Measurements from ENCODE around the gene CADM3. TPM values are rescaled to one million over a fixed set of nuclear protein-coding genes. Genes with fewer than 3 reads are reported as not detected.
A peak's percentile ranks its signal among the peaks of the same experiment; 100 is the strongest.

Gene CADM3
- total RNA-seq, 4 donors from 2014 or later, result 0.19 to 9.2 (median 3.3) TPM

DNA sequence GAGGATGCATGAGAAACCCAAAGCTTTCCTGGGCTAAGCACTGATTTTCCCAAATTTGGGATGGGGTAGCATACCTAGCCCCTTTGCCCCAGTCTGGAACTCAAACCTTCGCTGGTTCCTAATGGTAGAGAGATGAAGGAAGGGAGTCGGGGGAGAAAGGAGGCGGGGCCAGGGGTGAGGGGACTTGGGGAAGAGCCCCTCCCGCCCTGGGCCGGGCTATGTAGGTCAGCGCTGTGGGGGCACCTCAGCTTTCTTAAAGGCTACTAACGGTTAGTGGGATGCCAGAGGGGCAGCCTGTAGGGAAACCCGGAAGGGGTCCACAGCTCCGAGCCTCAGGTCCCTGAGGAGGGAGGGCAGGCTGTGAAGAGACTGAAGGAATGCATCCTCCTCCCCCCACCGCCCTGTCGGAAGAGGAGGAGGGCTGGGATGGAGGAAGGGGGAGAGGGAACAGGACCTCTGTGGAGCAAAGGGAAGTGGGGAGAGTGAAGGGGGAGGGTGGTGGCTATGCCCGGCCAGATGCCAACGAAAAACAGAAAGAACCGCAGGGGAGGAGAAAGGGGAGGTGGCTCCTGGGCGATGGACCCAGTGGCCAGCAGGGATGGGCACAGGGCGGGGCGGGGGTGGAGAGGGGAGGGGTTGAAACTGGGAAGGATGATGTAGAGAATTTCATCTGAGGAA lies 1.3 kb downstream of the CADM3 start:
- peaks cover 10 to 85% (median 18%) of the 10 kb centered on the region in 4 donors for H3K27me3 ChIP-seq
- no peak for DNase-seq
- TF ChIP-seq, protein P1, sequence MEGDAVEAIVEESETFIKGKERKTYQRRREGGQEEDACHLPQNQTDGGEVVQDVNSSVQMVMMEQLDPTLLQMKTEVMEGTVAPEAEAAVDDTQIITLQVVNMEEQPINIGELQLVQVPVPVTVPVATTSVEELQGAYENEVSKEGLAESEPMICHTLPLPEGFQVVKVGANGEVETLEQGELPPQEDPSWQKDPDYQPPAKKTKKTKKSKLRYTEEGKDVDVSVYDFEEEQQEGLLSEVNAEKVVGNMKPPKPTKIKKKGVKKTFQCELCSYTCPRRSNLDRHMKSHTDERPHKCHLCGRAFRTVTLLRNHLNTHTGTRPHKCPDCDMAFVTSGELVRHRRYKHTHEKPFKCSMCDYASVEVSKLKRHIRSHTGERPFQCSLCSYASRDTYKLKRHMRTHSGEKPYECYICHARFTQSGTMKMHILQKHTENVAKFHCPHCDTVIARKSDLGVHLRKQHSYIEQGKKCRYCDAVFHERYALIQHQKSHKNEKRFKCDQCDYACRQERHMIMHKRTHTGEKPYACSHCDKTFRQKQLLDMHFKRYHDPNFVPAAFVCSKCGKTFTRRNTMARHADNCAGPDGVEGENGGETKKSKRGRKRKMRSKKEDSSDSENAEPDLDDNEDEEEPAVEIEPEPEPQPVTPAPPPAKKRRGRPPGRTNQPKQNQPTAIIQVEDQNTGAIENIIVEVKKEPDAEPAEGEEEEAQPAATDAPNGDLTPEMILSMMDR (IDR thresholded peaks at IDR 0.05), result no peak
- no peak for TF ChIP-seq POLR2A (IDR thresholded peaks at IDR 0.05)

DNA sequence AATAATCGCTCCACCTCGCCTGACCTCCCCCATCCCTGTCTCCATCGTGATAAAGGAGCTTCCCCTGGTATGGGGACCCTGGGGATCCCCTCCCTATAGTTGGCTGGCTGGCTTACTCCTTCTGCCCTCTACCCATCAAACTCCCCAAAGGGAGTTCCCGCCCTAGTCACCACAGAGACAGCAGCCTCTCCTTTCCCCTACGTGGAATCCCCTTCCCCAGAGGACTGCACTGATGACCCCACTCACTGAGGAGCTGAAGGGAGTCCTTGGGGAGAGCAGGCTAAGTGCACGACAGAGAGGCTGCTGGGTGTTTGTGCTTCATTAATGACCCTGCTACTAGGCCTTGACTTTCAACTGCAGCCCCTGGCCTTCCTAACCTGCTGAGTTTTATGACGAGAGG lies 1.9 kb downstream of the CADM3 start:
- WGBS, 2 donors, result 31 to 44% methylated on average over 3 to 7 of the region's 7 CpGs
- TF ChIP-seq, protein P1 (IDR thresholded peaks at IDR 0.05), result no peak
- TF ChIP-seq POLR2A (IDR thresholded peaks at IDR 0.05), result no peak
- Histone ChIP-seq H3K9me3 (no peaks in the 10 kb centered on the region), H3K27me3 (peaks cover 9 to 79% (median 16%) of the 10 kb centered on the region in 4 donors), H3K36me3 (no peaks in the 10 kb centered on the region), H3K27ac (no peak overlapping the region), H3K4me1 (peaks cover 8 to 28% (median 10%) of the 10 kb centered on the region in 3 donors), H3K4me3 (peak overlapping the region in 2 of 4 donors; percentile 41 to 62)
- intact Hi-C loops (cut with DNase I), result no loop called here
- no peak for DNase-seq

More for the DNA sequence above, 1.3 kb downstream of the CADM3 start:
- H3K36me3 ChIP-seq, result no peaks in the 10 kb centered on the region
- intact Hi-C loops (cut with DNase I), result no loop called here
- peaks cover 8 to 28% (median 10%) of the 10 kb centered on the region in 3 donors for H3K4me1 ChIP-seq
- H3K4me3 ChIP-seq, result peak overlapping the region in 3 of 4 donors; percentile 30 to 62 (median 41)
- 0 to 3% methylated on average over 9 to 12 of the region's 17 CpGs for WGBS, 2 donors
- H3K9me3 ChIP-seq, result no peaks in the 10 kb centered on the region
- H3K27ac ChIP-seq, result peak overlapping the region in 2 of 4 donors; percentile 27 to 51

DNA sequence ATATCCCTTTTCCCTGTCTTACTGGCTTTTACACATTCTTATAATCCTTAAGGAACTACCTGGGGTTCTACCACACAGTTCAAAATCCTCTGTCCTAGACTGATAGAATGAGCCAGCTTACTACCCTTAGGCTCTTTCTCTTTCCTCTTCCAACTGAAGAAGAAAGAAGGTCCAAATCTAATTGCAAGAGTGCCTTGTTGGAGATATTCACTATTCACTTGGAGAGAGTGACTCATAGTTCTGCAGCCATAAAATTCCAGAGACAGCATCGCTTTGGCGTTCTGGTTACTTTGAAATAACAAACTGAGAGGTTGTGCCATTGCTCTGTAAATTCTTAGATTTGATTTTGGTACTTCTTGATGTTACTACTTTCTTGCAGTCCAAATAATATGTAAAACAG lies 4.2 kb downstream of the CADM3 start:
- 33 to 39% methylated on average over 2 of the region's 2 CpGs for WGBS, 2 donors

DNA sequence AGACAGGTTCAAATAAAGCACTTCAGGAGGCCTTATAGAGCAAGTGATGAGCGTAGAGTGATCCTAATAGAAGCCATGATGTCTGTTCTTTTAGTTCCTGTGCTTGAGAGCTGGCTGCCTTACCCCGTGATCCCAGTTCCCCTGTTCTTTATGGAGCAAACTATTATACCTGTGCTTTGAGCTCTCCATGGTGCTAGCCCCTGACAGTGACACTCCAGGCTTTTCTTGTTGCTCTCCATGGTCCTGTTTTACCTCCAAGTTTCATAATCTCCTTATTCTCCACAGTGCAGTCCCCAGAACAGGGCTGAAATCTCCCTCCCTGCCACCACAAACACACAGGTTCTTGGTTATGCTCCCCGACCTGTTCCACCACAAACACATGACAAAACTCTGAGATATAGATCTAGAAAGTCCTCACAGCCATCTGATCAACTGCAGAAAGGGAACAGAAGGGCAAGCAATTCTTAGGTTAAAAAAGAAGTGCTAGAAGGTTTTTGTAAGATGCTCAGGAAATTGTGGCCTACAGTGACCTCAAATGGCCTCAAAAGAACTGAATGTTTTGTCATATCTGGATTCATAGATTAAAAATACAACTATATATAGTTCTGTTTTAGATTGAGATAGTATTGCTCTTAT lies 6.0 kb downstream of the CADM3 start:
- Histone ChIP-seq H3K4me1 (peaks cover 0 to 12% (median 0%) of the 10 kb centered on the region in 3 donors), H3K36me3 (no peaks in the 10 kb centered on the region), H3K27ac (no peak overlapping the region), H3K4me3 (no peak overlapping the region), H3K9me3 (no peaks in the 10 kb centered on the region), H3K27me3 (peaks cover 5 to 67% (median 5%) of the 10 kb centered on the region in 4 donors)
- TF ChIP-seq, protein P1 (IDR thresholded peaks at IDR 0.05), result no peak
- no peak for TF ChIP-seq POLR2A (IDR thresholded peaks at IDR 0.05)
- WGBS, 2 donors, result 12 to 25% methylated on average over 2 to 3 of the region's 3 CpGs
- DNase-seq, result no peak
- intact Hi-C loops (cut with DNase I), result no loop called here

More for the DNA sequence above, 4.2 kb downstream of the CADM3 start:
- TF ChIP-seq, protein P1 (IDR thresholded peaks at IDR 0.05), result no peak
- no peak for TF ChIP-seq POLR2A (IDR thresholded peaks at IDR 0.05)
- Histone ChIP-seq H3K27ac (no peak overlapping the region), H3K36me3 (no peaks in the 10 kb centered on the region), H3K4me3 (no peak overlapping the region), H3K27me3 (peaks cover 9 to 67% (median 16%) of the 10 kb centered on the region in 4 donors), H3K9me3 (no peaks in the 10 kb centered on the region), H3K4me1 (peaks cover 8 to 28% (median 10%) of the 10 kb centered on the region in 3 donors)
- intact Hi-C loops (cut with DNase I), result no loop called here
- DNase-seq, result no peak

DNA sequence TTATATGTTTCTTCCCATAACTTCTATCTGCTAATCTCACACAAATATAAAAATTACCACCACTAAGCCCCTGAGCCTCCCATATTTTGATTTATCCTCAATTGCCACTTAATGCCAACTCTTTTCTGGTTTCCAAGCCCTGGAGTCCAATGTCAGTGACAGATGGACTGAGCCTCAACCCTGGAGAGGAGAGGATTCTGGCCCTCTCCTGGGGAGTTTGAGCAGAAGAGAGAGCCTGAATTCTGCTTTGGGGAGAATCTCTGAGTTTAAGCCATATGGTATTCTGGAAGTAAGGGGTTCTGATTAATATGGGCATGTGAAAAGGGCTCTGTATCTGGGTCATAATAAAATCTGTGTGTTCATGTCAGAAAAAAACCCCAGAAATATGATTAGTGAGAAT lies 8.5 kb downstream of the CADM3 start:
- H3K9me3 ChIP-seq, result no peaks in the 10 kb centered on the region
- no peak overlapping the region for H3K4me3 ChIP-seq
- no peaks in the 10 kb centered on the region for H3K36me3 ChIP-seq
- DNase-seq, result no peak
- no peak overlapping the region for H3K27ac ChIP-seq
- no peaks in the 10 kb centered on the region for H3K4me1 ChIP-seq
- peaks cover 0 to 51% (median 0%) of the 10 kb centered on the region in 4 donors for H3K27me3 ChIP-seq
- TF ChIP-seq, protein P1 (IDR thresholded peaks at IDR 0.05), result no peak
- no peak for TF ChIP-seq POLR2A (IDR thresholded peaks at IDR 0.05)
- intact Hi-C loops (cut with DNase I), result no loop called here

Data from esophagus squamous epithelium (tissue), 5 donors.